Heart left ventricle (tissue), 13 donors: ENCODE results near the gene CD83.

Experiments used
- POLR2A ChIP-seq, 2 donors: fragments of 450-650 bp; IDR thresholded peaks; one replicate each; pipeline ENCODE4 v1.6.1; 2017; ENCODE audit warnings: antibody characterized with exemption in 2 of 2, mild to moderate bottlenecking in 2 of 2, moderate library complexity in 2 of 2
- TF ChIP-seq, protein P1 (sequence below), 12 donors: fragments of 200-600 bp; sonication (generic) in 4 of 12; IDR thresholded peaks; one replicate each; pipeline versions ENCODE4 v1.5.0 to v1.8.0; 2018 to 2022; ENCODE audit warnings: antibody characterized with exemption in 12 of 12, mild to moderate bottlenecking in 5 of 12
- donor health status: ischemic (EF 13 %, LVEDD 7.1; RV severe dilation, severe dysfunction).
- donor health status: DM: no; HTN: yes; CAD: no.
- donor health status: DM: no; HTN: no; CAD: no.
- donor health status: ischemic (EF 25% LVEDD 6.9; RV normal size, moderate dysfunction).
- donor health status: ischemic (EF 25% LVEDD 5.7; RV mildly dilated, moderate dysfunction).
- donor health status: ischemic (EF 35%, LVEDD 5.7; RV mildly dilated, moderate dysfunction).
- donor health status: nonischemic (EF 11% LVEDD 7.7; RV severe dilation, severe dysfunction).
- donor health status: DM: yes; HTN: yes; CAD: no.
- donor health status: PGD.
- donor health status: ischemic (EF 29% LVEDD 5.4; RV normal size, mild dysfunction).
- donor health status: nonischemic (EF 23%, LVEDD 6.1; RV moderate dilation, normal function).

DNA sequence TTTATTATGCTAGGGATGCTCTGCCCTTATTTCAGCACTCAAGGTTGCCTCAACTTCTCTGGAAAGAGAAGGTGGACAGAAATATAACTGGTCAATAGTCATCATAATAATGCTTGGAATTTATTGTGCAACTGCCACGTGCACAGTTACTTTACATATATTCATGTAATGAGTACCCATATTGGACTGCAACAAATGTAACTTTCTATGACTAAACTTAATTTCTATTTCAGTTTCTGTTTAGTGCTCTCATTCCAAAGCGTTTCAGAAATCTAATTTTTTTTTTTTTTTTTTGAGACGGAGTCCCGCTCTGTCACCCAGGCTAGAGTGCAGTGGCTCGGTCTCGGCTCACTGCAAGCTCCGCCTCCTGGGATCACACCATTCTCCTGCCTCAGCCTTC, 28.3 kb upstream of the CD83 start:
- TF ChIP-seq, protein P1, sequence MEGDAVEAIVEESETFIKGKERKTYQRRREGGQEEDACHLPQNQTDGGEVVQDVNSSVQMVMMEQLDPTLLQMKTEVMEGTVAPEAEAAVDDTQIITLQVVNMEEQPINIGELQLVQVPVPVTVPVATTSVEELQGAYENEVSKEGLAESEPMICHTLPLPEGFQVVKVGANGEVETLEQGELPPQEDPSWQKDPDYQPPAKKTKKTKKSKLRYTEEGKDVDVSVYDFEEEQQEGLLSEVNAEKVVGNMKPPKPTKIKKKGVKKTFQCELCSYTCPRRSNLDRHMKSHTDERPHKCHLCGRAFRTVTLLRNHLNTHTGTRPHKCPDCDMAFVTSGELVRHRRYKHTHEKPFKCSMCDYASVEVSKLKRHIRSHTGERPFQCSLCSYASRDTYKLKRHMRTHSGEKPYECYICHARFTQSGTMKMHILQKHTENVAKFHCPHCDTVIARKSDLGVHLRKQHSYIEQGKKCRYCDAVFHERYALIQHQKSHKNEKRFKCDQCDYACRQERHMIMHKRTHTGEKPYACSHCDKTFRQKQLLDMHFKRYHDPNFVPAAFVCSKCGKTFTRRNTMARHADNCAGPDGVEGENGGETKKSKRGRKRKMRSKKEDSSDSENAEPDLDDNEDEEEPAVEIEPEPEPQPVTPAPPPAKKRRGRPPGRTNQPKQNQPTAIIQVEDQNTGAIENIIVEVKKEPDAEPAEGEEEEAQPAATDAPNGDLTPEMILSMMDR (IDR thresholded peaks at IDR 0.05) = no peak
- TF ChIP-seq POLR2A (IDR thresholded peaks at IDR 0.05) = no peak
